Cardiac muscle cell (in vitro differentiated cells and primary cell): ENCODE data around the gene KCNC2. TPM values are rescaled to one million over a fixed set of nuclear protein-coding genes. Genes with fewer than 3 reads are reported as not detected.

ENCODE experiments used
- DNase-seq, 2 donors: peaks; one replicate each; pipeline versions ENCODE4 v3.0.0 to v3.0.0-alpha.2; 2010 to 2017; ENCODE audit warnings: low read depth in 1 of 2, low spot score in 1 of 2
- H3K27ac ChIP-seq: fragments of 200-600 bp; sonication (generic); 2 replicates; pipeline ENCODE4 v1.5.1; 2016
- H3K27me3 ChIP-seq: fragments of 200-600 bp; sonication (generic); 2 replicates; pipeline ENCODE4 v1.6.0; 2016; ENCODE audit warnings: control low read depth
- H3K36me3 ChIP-seq: fragments of 200-600 bp; sonication (generic); 2 replicates; pipeline ENCODE4 v1.5.1; 2016; ENCODE audit warnings: control low read depth
- H3K4me1 ChIP-seq: fragments of 200-600 bp; sonication (generic); 2 replicates; pipeline ENCODE4 v1.8.1; 2017; ENCODE audit warnings: low read depth, mild to moderate bottlenecking, mixed run types
- H3K4me3 ChIP-seq: fragments of 200-600 bp; sonication (generic); 2 replicates; pipeline ENCODE4 v1.5.1; 2016; ENCODE audit warnings: mild to moderate bottlenecking
- H3K9me3 ChIP-seq: fragments of 200-600 bp; sonication (generic); 2 replicates; pipeline ENCODE4 v1.5.1; 2017; ENCODE audit warnings: low read depth, mild to moderate bottlenecking, control low read depth
- polyA plus RNA-seq: library from polyadenylated mRNA; unstranded; fragments of >200 nt; fragmentation: Nextera tagmentation; extraction: Ambion mirVana; gene quantifications from 2 replicates; pipeline ENCODE4 v1.2.1, GENCODE V29; 2016
- total RNA-seq: library from RNA; depleted of rRNA; stranded (reverse); fragments of >200 nt; gene quantifications from 2 replicates; pipeline ENCODE4 v1.2.3, GENCODE V29; 2016
- TF ChIP-seq, protein P1 (sequence below): IDR thresholded peaks from 2 replicates; pipeline ENCODE4 v1.5.1; 2012; ENCODE audit warnings: low read depth, mild to moderate bottlenecking, low read length

Gene KCNC2
- total RNA-seq = not detected in 2 replicates
- not detected in 2 replicates for polyA plus RNA-seq

DNA sequence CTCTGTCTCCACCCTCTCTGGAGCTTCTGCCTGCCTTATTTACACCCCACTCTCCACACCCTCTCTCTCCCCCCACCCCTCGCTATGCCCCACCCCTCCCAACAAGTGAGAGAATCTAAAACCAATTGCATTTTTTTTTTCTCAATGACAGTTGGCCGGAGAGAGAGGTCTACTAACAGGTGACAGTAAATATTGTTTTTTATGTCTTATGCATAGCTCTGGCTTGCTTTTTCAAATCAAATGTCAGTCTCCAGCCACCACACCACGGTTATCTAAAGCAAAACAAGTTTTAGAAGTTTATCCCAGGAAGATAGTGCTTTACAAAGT, at the start of gene KCNC2:
KCNC2 (minus strand) TSS at position 28 of the 327 bp plus-strand sequence.
- peak within 1 kb of the TSS; percentile 22 for H3K4me3 ChIP-seq
- H3K4me1 ChIP-seq = no peaks in the 10 kb centered on the region

DNA sequence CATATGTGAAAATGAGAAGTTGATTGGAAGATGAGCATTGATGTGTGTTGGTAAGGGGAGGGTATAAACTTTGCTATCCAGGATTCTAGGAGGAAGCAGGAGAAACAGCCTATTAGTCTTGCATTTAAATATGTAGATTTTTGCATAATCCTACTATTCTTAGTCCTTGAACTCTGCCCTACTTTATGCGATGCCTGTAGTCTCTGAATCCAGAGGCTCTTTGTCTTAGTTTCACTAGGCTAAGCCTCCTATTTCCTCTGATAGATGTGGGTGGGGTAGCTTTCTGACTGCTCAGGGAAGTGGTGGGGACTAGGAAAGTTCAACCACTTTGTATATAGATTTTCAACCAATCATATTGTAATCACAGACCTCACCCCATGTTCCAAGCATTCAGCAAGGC, 49.5 kb upstream of the KCNC2 start:
- TF ChIP-seq, protein P1, sequence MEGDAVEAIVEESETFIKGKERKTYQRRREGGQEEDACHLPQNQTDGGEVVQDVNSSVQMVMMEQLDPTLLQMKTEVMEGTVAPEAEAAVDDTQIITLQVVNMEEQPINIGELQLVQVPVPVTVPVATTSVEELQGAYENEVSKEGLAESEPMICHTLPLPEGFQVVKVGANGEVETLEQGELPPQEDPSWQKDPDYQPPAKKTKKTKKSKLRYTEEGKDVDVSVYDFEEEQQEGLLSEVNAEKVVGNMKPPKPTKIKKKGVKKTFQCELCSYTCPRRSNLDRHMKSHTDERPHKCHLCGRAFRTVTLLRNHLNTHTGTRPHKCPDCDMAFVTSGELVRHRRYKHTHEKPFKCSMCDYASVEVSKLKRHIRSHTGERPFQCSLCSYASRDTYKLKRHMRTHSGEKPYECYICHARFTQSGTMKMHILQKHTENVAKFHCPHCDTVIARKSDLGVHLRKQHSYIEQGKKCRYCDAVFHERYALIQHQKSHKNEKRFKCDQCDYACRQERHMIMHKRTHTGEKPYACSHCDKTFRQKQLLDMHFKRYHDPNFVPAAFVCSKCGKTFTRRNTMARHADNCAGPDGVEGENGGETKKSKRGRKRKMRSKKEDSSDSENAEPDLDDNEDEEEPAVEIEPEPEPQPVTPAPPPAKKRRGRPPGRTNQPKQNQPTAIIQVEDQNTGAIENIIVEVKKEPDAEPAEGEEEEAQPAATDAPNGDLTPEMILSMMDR = no peak
- H3K27ac ChIP-seq = no peak overlapping the region
- no peak overlapping the region for H3K4me3 ChIP-seq
- no peak for DNase-seq
- H3K27me3 ChIP-seq = no peaks in the 10 kb centered on the region
- no peaks in the 10 kb centered on the region for H3K9me3 ChIP-seq
- H3K36me3 ChIP-seq = no peaks in the 10 kb centered on the region
- no peaks in the 10 kb centered on the region for H3K4me1 ChIP-seq

More for the DNA sequence above, at the start of gene KCNC2:
- no peak for DNase-seq
- H3K27me3 ChIP-seq = peaks cover 58% of the 10 kb centered on the region
- H3K36me3 ChIP-seq = no peaks in the 10 kb centered on the region
- TF ChIP-seq, protein P1 = no peak
- H3K27ac ChIP-seq = no peak within 1 kb of the TSS
- no peaks in the 10 kb centered on the region for H3K9me3 ChIP-seq

DNA sequence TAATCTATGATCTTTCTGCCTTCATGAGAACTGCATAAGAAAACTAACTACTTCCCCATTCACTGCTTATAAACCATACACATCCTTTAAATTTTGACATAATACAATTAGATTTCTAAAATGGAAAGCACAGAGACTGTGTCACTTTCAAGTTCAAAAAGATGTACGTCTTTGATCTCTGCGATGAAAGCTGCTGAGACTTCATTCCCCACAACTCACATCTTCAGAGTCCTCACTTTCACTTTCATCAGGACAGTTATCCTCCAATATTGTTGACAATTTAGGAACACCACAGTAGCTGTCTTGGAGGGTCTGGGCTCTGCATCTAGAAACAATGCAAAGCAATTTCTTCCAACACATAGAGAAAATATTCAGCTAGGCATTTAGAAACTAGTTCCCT, 47.9 kb upstream of the KCNC2 start:
- H3K4me1 ChIP-seq = no peaks in the 10 kb centered on the region
- no peak overlapping the region for H3K27ac ChIP-seq
- TF ChIP-seq, protein P1 = no peak
- H3K36me3 ChIP-seq = no peaks in the 10 kb centered on the region
- H3K9me3 ChIP-seq = no peaks in the 10 kb centered on the region
- no peaks in the 10 kb centered on the region for H3K27me3 ChIP-seq
- H3K4me3 ChIP-seq = no peak overlapping the region
- DNase-seq = no peak

DNA sequence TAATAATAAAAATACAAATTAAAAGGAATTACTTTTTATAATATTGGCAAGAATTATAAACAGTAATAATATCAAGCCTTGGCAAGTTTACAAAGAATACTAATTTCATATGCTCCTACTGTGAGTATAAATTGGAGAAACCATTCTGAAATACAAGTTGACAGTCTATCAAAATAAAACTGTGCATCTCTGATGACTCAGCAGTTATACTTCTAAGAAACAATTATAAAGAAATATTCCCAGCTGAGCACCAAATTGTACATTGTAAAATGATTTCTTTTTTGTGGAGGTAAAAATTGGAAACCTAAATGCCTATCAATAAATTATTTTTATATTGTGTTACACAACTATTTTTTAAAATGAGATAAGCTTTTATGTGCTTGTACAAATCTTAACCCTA, 35.5 kb upstream of the KCNC2 start:
- no peaks in the 10 kb centered on the region for H3K36me3 ChIP-seq
- TF ChIP-seq, protein P1 = no peak
- no peaks in the 10 kb centered on the region for H3K9me3 ChIP-seq
- no peak for DNase-seq
- H3K4me3 ChIP-seq = no peak overlapping the region
- no peak overlapping the region for H3K27ac ChIP-seq
- no peaks in the 10 kb centered on the region for H3K4me1 ChIP-seq
- no peaks in the 10 kb centered on the region for H3K27me3 ChIP-seq

DNA sequence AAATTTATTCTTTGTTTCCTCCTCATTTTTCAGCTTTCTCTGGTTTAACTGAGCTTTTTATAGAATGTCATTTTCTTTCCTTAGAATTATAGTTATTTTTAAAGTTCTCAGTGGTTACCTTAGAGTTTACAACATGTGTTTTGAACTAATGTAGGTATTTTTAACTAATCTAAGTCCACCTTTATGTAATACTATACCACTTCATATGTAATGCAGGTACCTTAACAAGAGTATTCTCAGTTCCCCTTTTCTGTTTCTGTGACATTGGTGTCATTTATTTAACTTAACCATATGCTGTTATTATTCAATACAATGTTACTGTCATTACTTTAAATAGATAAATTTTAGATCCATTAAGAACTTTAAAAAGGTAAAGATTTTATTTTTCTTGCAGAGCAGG, 30.3 kb upstream of the KCNC2 start:
- H3K27ac ChIP-seq = no peak overlapping the region
- H3K4me1 ChIP-seq = no peaks in the 10 kb centered on the region
- TF ChIP-seq, protein P1 = no peak
- no peaks in the 10 kb centered on the region for H3K27me3 ChIP-seq
- H3K9me3 ChIP-seq = no peaks in the 10 kb centered on the region
- no peaks in the 10 kb centered on the region for H3K36me3 ChIP-seq
- DNase-seq = no peak
- no peak overlapping the region for H3K4me3 ChIP-seq

DNA sequence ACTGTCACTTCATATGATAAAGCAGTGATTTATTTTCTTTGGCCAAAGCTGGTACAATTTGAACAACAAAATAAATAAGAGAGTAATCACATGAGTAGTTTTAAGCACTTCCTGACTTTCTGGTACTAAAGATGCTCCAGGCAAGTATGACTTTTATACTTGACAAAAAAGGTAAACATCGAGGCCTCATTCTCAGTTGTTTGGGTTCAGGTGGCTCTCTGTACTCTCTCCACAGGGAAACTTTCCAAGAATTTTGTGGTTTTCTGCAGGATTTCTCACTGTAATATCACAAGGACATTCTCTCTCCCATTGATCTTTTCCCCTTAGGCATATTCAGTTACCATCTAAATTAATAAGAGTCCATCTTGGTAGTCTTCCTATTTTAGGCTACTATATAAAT, 26.6 kb upstream of the KCNC2 start:
- no peaks in the 10 kb centered on the region for H3K27me3 ChIP-seq
- H3K4me1 ChIP-seq = no peaks in the 10 kb centered on the region
- TF ChIP-seq, protein P1 = no peak
- no peak overlapping the region for H3K4me3 ChIP-seq
- no peak overlapping the region for H3K27ac ChIP-seq
- DNase-seq = no peak
- H3K9me3 ChIP-seq = no peaks in the 10 kb centered on the region
- no peaks in the 10 kb centered on the region for H3K36me3 ChIP-seq
